ENCODE results near the gene KCNJ15.

Gene KCNJ15

GRCh38 chr21:38297871-38298270, 41.1 kb downstream of the KCNJ15 start:
- Histone ChIP-seq H3K9ac (ENCODE audit: low read depth, low read length, poor library complexity) (no peak overlapping the region), H3K4me2 (ENCODE audit: insufficient read depth, low read length, poor library complexity, severe bottlenecking) (no peak overlapping the region), H4K91ac (ENCODE audit: low read depth, low read length, poor library complexity) (no peak overlapping the region), H3K4ac (ENCODE audit: low read length) (no peak overlapping the region), H4K8ac (ENCODE audit: low read depth, low read length) (no peak overlapping the region), H3K4me1 (ENCODE audit: control insufficient read depth in 2 of 2, insufficient read depth in 1 of 2, low read depth in 1 of 2, low read length in 2 of 2) (peaks cover 1 to 9% of the 10 kb centered on the region in 2 donors), H2BK15ac (ENCODE audit: low read length) (no peak overlapping the region), H3K27ac (replicated peaks; ENCODE audit: low read length) (no peak overlapping the region), H2AFZ (ENCODE audit: low read length) (no peak overlapping the region), H2BK120ac (ENCODE audit: low read depth, low read length) (no peak overlapping the region), H3K27me3 (ENCODE audit: control insufficient read depth in 3 of 3, insufficient read depth in 3 of 3, low read depth in 1 of 3, low read length in 3 of 3) (no peaks in the 10 kb centered on the region), H3K9me3 (replicated peaks in 1 of 2; ENCODE audit: control insufficient read depth in 2 of 2, insufficient read depth in 1 of 2, low read depth in 1 of 2, low read length in 2 of 2) (peaks cover 0 to 2% of the 10 kb centered on the region in 2 donors), H3K79me1 (ENCODE audit: low read depth, low read length) (no peaks in the 10 kb centered on the region), H2BK12ac (ENCODE audit: low read length) (no peak overlapping the region), H3K36me3 (replicated peaks in 1 of 2; ENCODE audit: control insufficient read depth in 2 of 2, insufficient read depth in 2 of 2, low read length in 2 of 2) (no peaks in the 10 kb centered on the region), H2BK5ac (ENCODE audit: low read length) (no peak overlapping the region), H3K18ac (ENCODE audit: low read length) (no peak overlapping the region), H2AK5ac (ENCODE audit: low read depth, low read length) (no peak overlapping the region), H3K14ac (ENCODE audit: low read length) (no peak overlapping the region), H3K4me3 (ENCODE audit: low read length in 2 of 2) (no peak overlapping the region), H3K23ac (ENCODE audit: low read depth, low read length, poor library complexity) (no peak overlapping the region)
- DNase-seq (ENCODE audit: low spot score), result no peak
- no CpG with 5 or more reads among the region's 3 CpGs for WGBS, 2 donors (ENCODE audit: extremely low coverage in 2 of 2, insufficient read length in 2 of 2, insufficient replicate concordance in 1 of 2)

GRCh38 chr21:38298832-38299231, 42.0 kb downstream of the KCNJ15 start:
- H3K4me2 ChIP-seq (ENCODE audit: insufficient read depth, low read length, poor library complexity, severe bottlenecking), result no peak overlapping the region
- no peak overlapping the region for H2BK120ac ChIP-seq (ENCODE audit: low read depth, low read length)
- no peak overlapping the region for H3K4ac ChIP-seq (ENCODE audit: low read length)
- no peak overlapping the region for H2AK5ac ChIP-seq (ENCODE audit: low read depth, low read length)
- H2AFZ ChIP-seq (ENCODE audit: low read length), result no peak overlapping the region
- no peaks in the 10 kb centered on the region for H3K27me3 ChIP-seq (ENCODE audit: control insufficient read depth in 3 of 3, insufficient read depth in 3 of 3, low read depth in 1 of 3, low read length in 3 of 3)
- no peak overlapping the region for H3K9ac ChIP-seq (ENCODE audit: low read depth, low read length, poor library complexity)
- no peak overlapping the region for H2BK15ac ChIP-seq (ENCODE audit: low read length)
- H3K18ac ChIP-seq (ENCODE audit: low read length), result no peak overlapping the region
- no peak overlapping the region for H3K27ac ChIP-seq (replicated peaks; ENCODE audit: low read length)
- H3K9me3 ChIP-seq (replicated peaks in 1 of 2; ENCODE audit: control insufficient read depth in 2 of 2, insufficient read depth in 1 of 2, low read depth in 1 of 2, low read length in 2 of 2), result peaks cover 0 to 2% of the 10 kb centered on the region in 2 donors
- no CpG with 5 or more reads among the region's 3 CpGs for WGBS, 2 donors (ENCODE audit: extremely low coverage in 2 of 2, insufficient read length in 2 of 2, insufficient replicate concordance in 1 of 2)
- no peak overlapping the region for H4K8ac ChIP-seq (ENCODE audit: low read depth, low read length)
- peaks cover 1 to 9% of the 10 kb centered on the region in 2 donors for H3K4me1 ChIP-seq (ENCODE audit: control insufficient read depth in 2 of 2, insufficient read depth in 1 of 2, low read depth in 1 of 2, low read length in 2 of 2)
- H3K79me1 ChIP-seq (ENCODE audit: low read depth, low read length), result no peaks in the 10 kb centered on the region
- H3K4me3 ChIP-seq (ENCODE audit: low read length in 2 of 2), result no peak overlapping the region
- H3K23ac ChIP-seq (ENCODE audit: low read depth, low read length, poor library complexity), result no peak overlapping the region
- no peak overlapping the region for H2BK5ac ChIP-seq (ENCODE audit: low read length)
- H2BK12ac ChIP-seq (ENCODE audit: low read length), result no peak overlapping the region
- no peak overlapping the region for H3K14ac ChIP-seq (ENCODE audit: low read length)
- H3K36me3 ChIP-seq (replicated peaks in 1 of 2; ENCODE audit: control insufficient read depth in 2 of 2, insufficient read depth in 2 of 2, low read length in 2 of 2), result no peaks in the 10 kb centered on the region
- no peak for DNase-seq (ENCODE audit: low spot score)
- no peak overlapping the region for H4K91ac ChIP-seq (ENCODE audit: low read depth, low read length, poor library complexity)

GRCh38 chr21:38299671-38300070, 42.9 kb downstream of the KCNJ15 start:
- Histone ChIP-seq H4K91ac (ENCODE audit: low read depth, low read length, poor library complexity) (no peak overlapping the region), H2AK5ac (ENCODE audit: low read depth, low read length) (peak overlapping the region; percentile 4), H3K27me3 (ENCODE audit: control insufficient read depth in 3 of 3, insufficient read depth in 3 of 3, low read depth in 1 of 3, low read length in 3 of 3) (no peaks in the 10 kb centered on the region), H3K4ac (ENCODE audit: low read length) (no peak overlapping the region), H2BK12ac (ENCODE audit: low read length) (no peak overlapping the region), H3K23ac (ENCODE audit: low read depth, low read length, poor library complexity) (no peak overlapping the region), H4K8ac (ENCODE audit: low read depth, low read length) (no peak overlapping the region), H3K36me3 (replicated peaks in 1 of 2; ENCODE audit: control insufficient read depth in 2 of 2, insufficient read depth in 2 of 2, low read length in 2 of 2) (no peaks in the 10 kb centered on the region), H3K14ac (ENCODE audit: low read length) (no peak overlapping the region), H3K27ac (replicated peaks; ENCODE audit: low read length) (no peak overlapping the region), H3K79me1 (ENCODE audit: low read depth, low read length) (no peaks in the 10 kb centered on the region), H3K9me3 (replicated peaks in 1 of 2; ENCODE audit: control insufficient read depth in 2 of 2, insufficient read depth in 1 of 2, low read depth in 1 of 2, low read length in 2 of 2) (peaks cover 0 to 2% of the 10 kb centered on the region in 2 donors), H3K4me1 (ENCODE audit: control insufficient read depth in 2 of 2, insufficient read depth in 1 of 2, low read depth in 1 of 2, low read length in 2 of 2) (peaks cover 1 to 9% of the 10 kb centered on the region in 2 donors), H3K18ac (ENCODE audit: low read length) (no peak overlapping the region), H3K9ac (ENCODE audit: low read depth, low read length, poor library complexity) (no peak overlapping the region), H3K4me2 (ENCODE audit: insufficient read depth, low read length, poor library complexity, severe bottlenecking) (no peak overlapping the region), H2BK15ac (ENCODE audit: low read length) (no peak overlapping the region), H2BK5ac (ENCODE audit: low read length) (no peak overlapping the region), H2BK120ac (ENCODE audit: low read depth, low read length) (no peak overlapping the region), H3K4me3 (ENCODE audit: low read length in 2 of 2) (no peak overlapping the region), H2AFZ (ENCODE audit: low read length) (no peak overlapping the region)
- DNase-seq (ENCODE audit: low spot score), result no peak
- WGBS, 2 donors (ENCODE audit: extremely low coverage in 2 of 2, insufficient read length in 2 of 2, insufficient replicate concordance in 1 of 2), result no CpG with 5 or more reads among the region's 8 CpGs

GRCh38 chr21:38300141-38300578, 43.4 kb downstream of the KCNJ15 start:
- H4K8ac ChIP-seq (ENCODE audit: low read depth, low read length), result no peak overlapping the region
- no peak overlapping the region for H2AK5ac ChIP-seq (ENCODE audit: low read depth, low read length)
- H3K23ac ChIP-seq (ENCODE audit: low read depth, low read length, poor library complexity), result no peak overlapping the region
- peaks cover 0 to 2% of the 10 kb centered on the region in 2 donors for H3K9me3 ChIP-seq (replicated peaks in 1 of 2; ENCODE audit: control insufficient read depth in 2 of 2, insufficient read depth in 1 of 2, low read depth in 1 of 2, low read length in 2 of 2)
- no peak for DNase-seq (ENCODE audit: low spot score)
- H2BK5ac ChIP-seq (ENCODE audit: low read length), result no peak overlapping the region
- H3K4ac ChIP-seq (ENCODE audit: low read length), result no peak overlapping the region
- no CpG with 5 or more reads among the region's 7 CpGs for WGBS, 2 donors (ENCODE audit: extremely low coverage in 2 of 2, insufficient read length in 2 of 2, insufficient replicate concordance in 1 of 2)
- no peak overlapping the region for H4K91ac ChIP-seq (ENCODE audit: low read depth, low read length, poor library complexity)
- H3K4me3 ChIP-seq (ENCODE audit: low read length in 2 of 2), result no peak overlapping the region
- H3K79me1 ChIP-seq (ENCODE audit: low read depth, low read length), result no peaks in the 10 kb centered on the region
- no peaks in the 10 kb centered on the region for H3K27me3 ChIP-seq (ENCODE audit: control insufficient read depth in 3 of 3, insufficient read depth in 3 of 3, low read depth in 1 of 3, low read length in 3 of 3)
- H3K4me1 ChIP-seq (ENCODE audit: control insufficient read depth in 2 of 2, insufficient read depth in 1 of 2, low read depth in 1 of 2, low read length in 2 of 2), result peaks cover 1 to 9% of the 10 kb centered on the region in 2 donors
- H3K4me2 ChIP-seq (ENCODE audit: insufficient read depth, low read length, poor library complexity, severe bottlenecking), result no peak overlapping the region
- no peak overlapping the region for H2BK120ac ChIP-seq (ENCODE audit: low read depth, low read length)
- H3K18ac ChIP-seq (ENCODE audit: low read length), result no peak overlapping the region
- no peak overlapping the region for H2BK12ac ChIP-seq (ENCODE audit: low read length)
- H2AFZ ChIP-seq (ENCODE audit: low read length), result no peak overlapping the region
- H3K36me3 ChIP-seq (replicated peaks in 1 of 2; ENCODE audit: control insufficient read depth in 2 of 2, insufficient read depth in 2 of 2, low read length in 2 of 2), result no peaks in the 10 kb centered on the region
- H3K14ac ChIP-seq (ENCODE audit: low read length), result no peak overlapping the region
- H3K9ac ChIP-seq (ENCODE audit: low read depth, low read length, poor library complexity), result no peak overlapping the region
- H2BK15ac ChIP-seq (ENCODE audit: low read length), result no peak overlapping the region
- no peak overlapping the region for H3K27ac ChIP-seq (replicated peaks; ENCODE audit: low read length)
